Parathyroid adenoma (tissue), 2 donors: ENCODE data around the gene FMNL3.

Experiments
- H2AFZ ChIP-seq: fragments of 300-600 bp; sonication (generic); one replicate; pipeline ENCODE4 v1.7.0; 2017; ENCODE audit warnings: antibody characterized with exemption, mild to moderate bottlenecking
- H3K27ac ChIP-seq: fragments of 300-600 bp; sonication (generic); one replicate; pipeline ENCODE4 v1.7.0; 2017
- H3K27me3 ChIP-seq: fragments of 300-600 bp; sonication (generic); one replicate; pipeline ENCODE4 v1.7.0; 2017; ENCODE audit warnings: low read length; ENCODE audit not compliant: control insufficient read depth, insufficient read depth
- H3K36me3 ChIP-seq: fragments of 300-600 bp; sonication (generic); one replicate; pipeline ENCODE4 v1.7.0; 2017; ENCODE audit warnings: low read length; ENCODE audit not compliant: control insufficient read depth, insufficient read depth
- H3K4me1 ChIP-seq: fragments of 300-600 bp; sonication (generic); one replicate; pipeline ENCODE4 v1.7.0; 2017; ENCODE audit warnings: control low read depth
- H3K4me2 ChIP-seq: fragments of 300-600 bp; sonication (generic); one replicate; pipeline ENCODE4 v1.7.0; 2017; ENCODE audit warnings: low read length
- H3K4me3 ChIP-seq: fragments of 300-600 bp; sonication (generic); one replicate; pipeline ENCODE4 v1.7.0; 2017; ENCODE audit warnings: low read depth, low read length
- H3K79me2 ChIP-seq: fragments of 300-600 bp; sonication (generic); one replicate; pipeline ENCODE4 v1.7.0; 2017; ENCODE audit warnings: control low read depth
- H3K9ac ChIP-seq: fragments of 300-600 bp; sonication (generic); one replicate; pipeline ENCODE4 v1.7.0; 2017; ENCODE audit warnings: mild to moderate bottlenecking
- H3K9me3 ChIP-seq: fragments of 300-600 bp; sonication (generic); one replicate; pipeline ENCODE4 v1.7.0; 2017; ENCODE audit warnings: low read length; ENCODE audit not compliant: control insufficient read depth
- CTCF ChIP-seq: fragments of 300-600 bp; sonication (generic); IDR thresholded peaks from one replicate; pipeline ENCODE4 v1.7.0; 2017; ENCODE audit warnings: antibody characterized with exemption, mild to moderate bottlenecking
- donor health status: primary hyperparathyroidism.

FMNL3 gene

GRCh38 chr12:49702009-49702408 lies 5.2 kb downstream of the FMNL3 start:
- Histone ChIP-seq H3K4me3 (no peak overlapping the region), H3K79me2 (no peaks in the 10 kb centered on the region), H3K9me3 (no peaks in the 10 kb centered on the region), H3K4me2 (no peak overlapping the region), H2AFZ (no peak overlapping the region), H3K9ac (no peak overlapping the region), H3K27me3 (no peaks in the 10 kb centered on the region), H3K27ac (no peak overlapping the region), H3K4me1 (peaks cover 8% of the 10 kb centered on the region), H3K36me3 (no peaks in the 10 kb centered on the region)
- TF ChIP-seq CTCF = no peak

GRCh38 chr12:49698619-49699545 lies 8.3 kb downstream of the FMNL3 start:
- TF ChIP-seq CTCF = no peak
- peak overlapping the region; percentile 21 for H3K27ac ChIP-seq
- no peaks in the 10 kb centered on the region for H3K4me1 ChIP-seq
- H2AFZ ChIP-seq = peak overlapping the region; percentile 67
- H3K9me3 ChIP-seq = no peaks in the 10 kb centered on the region
- H3K36me3 ChIP-seq = no peaks in the 10 kb centered on the region
- no peak overlapping the region for H3K4me3 ChIP-seq
- H3K79me2 ChIP-seq = no peaks in the 10 kb centered on the region
- H3K9ac ChIP-seq = no peak overlapping the region
- H3K4me2 ChIP-seq = peak overlapping the region; percentile 43
- H3K27me3 ChIP-seq = no peaks in the 10 kb centered on the region

- Histone ChIP-seq H3K4me1 (no peaks in the 10 kb centered on the region), H3K4me3 (no peak overlapping the region), H3K4me2 (no peak overlapping the region), H2AFZ (no peak overlapping the region), H3K9me3 (no peaks in the 10 kb centered on the region), H3K36me3 (no peaks in the 10 kb centered on the region), H3K79me2 (no peaks in the 10 kb centered on the region), H3K27me3 (no peaks in the 10 kb centered on the region), H3K9ac (no peak overlapping the region), H3K27ac (no peak overlapping the region)
- TF ChIP-seq CTCF = no peak
Observed at GRCh38 chr12:49697808-49698207, 9.4 kb downstream of the FMNL3 start.

GRCh38 chr12:49696723-49697122 lies 10.5 kb downstream of the FMNL3 start:
- H3K27me3 ChIP-seq = no peaks in the 10 kb centered on the region
- no peak overlapping the region for H3K9ac ChIP-seq
- no peaks in the 10 kb centered on the region for H3K79me2 ChIP-seq
- H3K4me2 ChIP-seq = no peak overlapping the region
- H3K27ac ChIP-seq = no peak overlapping the region
- no peaks in the 10 kb centered on the region for H3K36me3 ChIP-seq
- H3K4me3 ChIP-seq = no peak overlapping the region
- H2AFZ ChIP-seq = no peak overlapping the region
- H3K9me3 ChIP-seq = no peaks in the 10 kb centered on the region
- no peaks in the 10 kb centered on the region for H3K4me1 ChIP-seq
- no peak for TF ChIP-seq CTCF
